GM19397 (cell line): ENCODE results near the gene TNFAIP2.

Experiments used
- ATAC-seq: cut with Tn5 transposase; IDR thresholded peaks from one replicate; pipeline ENCODE4 v1.9.1; 2021; ENCODE audit warnings: mild to moderate bottlenecking, moderate library complexity; ENCODE audit not compliant: unreplicated experiment

TNFAIP2 gene

GRCh38 chr14:103093856-103094405, 29.3 kb upstream of the TNFAIP2 start:
- no peak for ATAC-seq

- no peak for ATAC-seq
These were observed 28.7 kb upstream of the TNFAIP2 start, which contains the start of gene EXOC3L4 for GRCh38 chr14:103094406-103095209. TSS of gene EXOC3L4 (plus strand) at chr14:103094725. CDS start at chr14:103100220, 5,495 bp downstream.

- no peak for ATAC-seq
These were observed 28.0 kb upstream of the TNFAIP2 start for GRCh38 chr14:103095210-103095778.

GRCh38 chr14:103096387-103096786, 26.9 kb upstream of the TNFAIP2 start:
- ATAC-seq = no peak

GRCh38 chr14:103097244-103097993, 25.8 kb upstream of the TNFAIP2 start:
- ATAC-seq = no peak

GRCh38 chr14:103097994-103098957, 25.0 kb upstream of the TNFAIP2 start:
- no peak for ATAC-seq

GRCh38 chr14:103099081-103099732, 24.1 kb upstream of the TNFAIP2 start:
- ATAC-seq = no peak

- no peak for ATAC-seq
These were observed 23.5 kb upstream of the TNFAIP2 start for GRCh38 chr14:103099733-103100280.

GRCh38 chr14:103100281-103101121, 22.8 kb upstream of the TNFAIP2 start:
- no peak for ATAC-seq

- ATAC-seq = no peak
These were observed 21.9 kb upstream of the TNFAIP2 start for GRCh38 chr14:103101257-103101962.

- ATAC-seq = no peak
These were observed 21.1 kb upstream of the TNFAIP2 start for GRCh38 chr14:103101963-103102688.

- no peak for ATAC-seq
These were observed 20.5 kb upstream of the TNFAIP2 start for GRCh38 chr14:103102689-103103260.

- no peak for ATAC-seq
These were observed 19.5 kb upstream of the TNFAIP2 start for GRCh38 chr14:103103461-103104388.

- no peak for ATAC-seq
These were observed 18.9 kb upstream of the TNFAIP2 start for GRCh38 chr14:103104389-103104653.

GRCh38 chr14:103104654-103105452, 18.4 kb upstream of the TNFAIP2 start:
- ATAC-seq = no peak
